RKO (cell line): ENCODE measurements around the gene PWP1.
"Not testable (repeated sequence)": the region's sequence is repeated elsewhere in the genome, so short reads cannot be mapped to it uniquely, and the experiment has no call there.

Experiments
- DNase-seq: peaks from one replicate; pipeline ENCODE4 v3.0.0-alpha.2; 2016; ENCODE audit warnings: low spot score

Gene PWP1

GRCh38 chr12:107668320-107669098 lies 17.1 kb upstream of the PWP1 start:
- DNase-seq = no peak

- DNase-seq = no peak
Measured at GRCh38 chr12:107669946-107670345, 15.7 kb upstream of the PWP1 start.

- DNase-seq = no peak
Measured at GRCh38 chr12:107670999-107671643, 14.5 kb upstream of the PWP1 start.

- DNase-seq = no peak
Measured at GRCh38 chr12:107677671-107678070, 7.9 kb upstream of the PWP1 start.

GRCh38 chr12:107679336-107679735 lies 6.3 kb upstream of the PWP1 start:
- no peak for DNase-seq

GRCh38 chr12:107681455-107681835 lies 4.2 kb upstream of the PWP1 start:
- no peak for DNase-seq

GRCh38 chr12:107681836-107682820 lies 3.5 kb upstream of the PWP1 start:
- no peak for DNase-seq

GRCh38 chr12:107684029-107684795 lies 1.4 kb upstream of the PWP1 start:
- peak; percentile 20 for DNase-seq

- DNase-seq = peak; percentile 77
Measured at GRCh38 chr12:107684990-107685359, 624 bp upstream of the PWP1 start.

GRCh38 chr12:107695772-107696171 lies 10.2 kb downstream of the PWP1 start:
- DNase-seq = peak; percentile 50

- no peak for DNase-seq
Measured at GRCh38 chr12:107702106-107702505, 16.5 kb downstream of the PWP1 start.

- no peak for DNase-seq
Measured at GRCh38 chr12:107704041-107704440, 18.4 kb downstream of the PWP1 start.

- not testable (repeated sequence) for DNase-seq
Measured at GRCh38 chr12:107705522-107705921, 19.9 kb downstream of the PWP1 start.

GRCh38 chr12:107715780-107716179 lies 30.2 kb downstream of the PWP1 start:
- DNase-seq = no peak

GRCh38 chr12:107718606-107719005 lies 33.0 kb downstream of the PWP1 start:
- no peak for DNase-seq

GRCh38 chr12:107727327-107727726 lies 41.7 kb downstream of the PWP1 start:
- DNase-seq = not testable (repeated sequence)

- not testable (repeated sequence) for DNase-seq
Measured at GRCh38 chr12:107727742-107728141, 42.1 kb downstream of the PWP1 start.

GRCh38 chr12:107730618-107731341 lies 45.2 kb downstream of the PWP1 start:
- no peak for DNase-seq

GRCh38 chr12:107731366-107731765 lies 45.8 kb downstream of the PWP1 start:
- no peak for DNase-seq

- no peak for DNase-seq
Measured at GRCh38 chr12:107732365-107732764, 46.8 kb downstream of the PWP1 start.

GRCh38 chr12:107734139-107734538 lies 48.5 kb downstream of the PWP1 start:
- DNase-seq = no peak
